ENCODE measurements around the gene KCNF1.

- no peak for TF ChIP-seq CTCF (IDR thresholded peaks at IDR 0.05; ENCODE audit: poor library complexity, severe bottlenecking)
- no peak for TF ChIP-seq EP300 (conservative IDR thresholded peaks at IDR 0.05; ENCODE audit: poor library complexity, severe bottlenecking)
Observed at GRCh38 chr2:10963155-10963554, 51.4 kb downstream of the KCNF1 start.
